K562 (cell line): Measurements from ENCODE around the gene SUPT5H. TPM values are rescaled to one million over a fixed set of nuclear protein-coding genes. Genes with fewer than 3 reads are reported as not detected.

Source experiments
- FOXK1 ChIP-seq: sonication (generic); formaldehyde crosslinking; IDR thresholded peaks from 2 replicates; pipeline ENCODE4 v1.8.0; 2022; ENCODE audit warnings: missing genetic modification reagents, mild to moderate bottlenecking, borderline replicate concordance
- RBFOX2 ChIP-seq: fragments of 200-400 bp; formaldehyde crosslinking; IDR thresholded peaks from 2 replicates; pipeline ENCODE4 v1.6.1; 2017; ENCODE audit warnings: low read depth, mild to moderate bottlenecking, low read length, moderate library complexity
- polyA plus RNA-seq, 8 experiments: library from polyadenylated mRNA; depleted of rRNA in 4 of 8; stranded (reverse) in 5 of 8; unstranded in 3 of 8; fragments of >200 nt; fragmentation: Nextera tagmentation in 2 of 8; fragmentation: Illumina TruSeq in 1 of 8; extraction: Ambion mirVana in 2 of 8; extraction: Trizol in 1 of 8; gene quantifications; 2 replicates each; pipeline versions ENCODE4 v1.2.1 to v1.2.3, GENCODE V29; 2011 to 2014; ENCODE audit warnings: inconsistent platforms in 1 of 8, missing spikeins in 1 of 8
- total RNA-seq, 7 experiments: library from RNA; depleted of rRNA in 6 of 7; stranded (reverse); fragments of >200 nt in 6 of 7; fragmentation: Illumina TruSeq in 2 of 7; extraction: Trizol in 2 of 7; gene quantifications; 2 replicates each; pipeline versions ENCODE4 v1.2.1 to v1.2.3, GENCODE V29; 2011 to 2021; ENCODE audit warnings: low replicate concordance in 1 of 7
- TF ChIP-seq, protein P1 (sequence below): fragments of 450-650 bp; IDR thresholded peaks from 2 replicates; pipeline ENCODE4 v1.6.1; 2016; ENCODE audit warnings: mild to moderate bottlenecking, moderate library complexity
- TF ChIP-seq, protein P2 (sequence below): fragments of 250-450 bp; sonication (Bioruptor Pico); IDR thresholded peaks from 2 replicates; pipeline ENCODE4 v1.9.0; 2021; ENCODE audit warnings: mild to moderate bottlenecking
- TF ChIP-seq, protein P3 (sequence below), 2 experiments: fragments of 150-350 bp in 1 of 2; IDR thresholded peaks; 2 replicates each; pipeline ENCODE4 v1.6.1; 2012 to 2016; ENCODE audit warnings: low read depth in 2 of 2, low read length in 2 of 2, mild to moderate bottlenecking in 1 of 2, moderate library complexity in 1 of 2
- TF ChIP-seq, protein P4 (sequence below): fragments of 450-650 bp; IDR thresholded peaks from 2 replicates; pipeline ENCODE4 v1.6.1; 2017; ENCODE audit warnings: antibody characterized with exemption, mild to moderate bottlenecking

Gene SUPT5H
- total and polyA plus RNA-seq, 9 of the 15 experiments (the other 6 are each of a cell fraction or from before 2014, with no cell fraction given): 13.3 to 85.9 (median 35.9) TPM

DNA sequence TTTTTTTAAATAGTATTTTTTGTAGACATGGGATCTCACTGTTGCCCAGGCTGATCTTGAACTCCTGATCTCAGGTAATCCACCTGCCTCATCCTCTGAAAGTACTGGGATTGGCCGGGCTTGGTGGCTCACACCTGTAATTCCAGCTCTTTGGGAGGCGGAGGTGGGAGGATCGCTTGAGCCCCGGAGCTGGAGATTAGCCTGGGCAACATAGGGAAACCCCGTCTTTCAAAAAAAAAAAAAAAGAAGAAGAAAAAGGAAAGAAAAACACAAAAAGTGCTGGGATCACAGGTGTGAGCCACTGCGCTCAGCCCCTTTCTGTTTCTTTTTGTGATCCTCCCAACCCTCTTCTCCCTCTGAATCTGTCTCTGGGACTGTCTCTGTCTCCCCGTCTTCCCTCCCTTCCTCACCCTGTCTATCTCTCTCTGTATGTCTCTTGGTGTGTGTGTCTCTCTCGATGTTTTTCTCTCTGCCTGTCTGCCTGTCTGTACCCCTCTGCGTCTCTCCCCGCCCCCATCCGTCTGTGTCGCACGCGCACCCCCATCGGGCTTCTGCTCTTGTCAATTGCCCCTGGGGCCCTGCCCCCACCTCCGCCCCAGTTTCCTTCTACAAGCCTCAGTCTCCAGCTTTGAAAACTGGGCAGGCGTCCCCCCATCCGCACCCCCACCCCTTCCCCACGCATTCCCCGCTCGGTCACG is 39.3 kb upstream of the SUPT5H start (continued):
- TF ChIP-seq, protein P1, sequence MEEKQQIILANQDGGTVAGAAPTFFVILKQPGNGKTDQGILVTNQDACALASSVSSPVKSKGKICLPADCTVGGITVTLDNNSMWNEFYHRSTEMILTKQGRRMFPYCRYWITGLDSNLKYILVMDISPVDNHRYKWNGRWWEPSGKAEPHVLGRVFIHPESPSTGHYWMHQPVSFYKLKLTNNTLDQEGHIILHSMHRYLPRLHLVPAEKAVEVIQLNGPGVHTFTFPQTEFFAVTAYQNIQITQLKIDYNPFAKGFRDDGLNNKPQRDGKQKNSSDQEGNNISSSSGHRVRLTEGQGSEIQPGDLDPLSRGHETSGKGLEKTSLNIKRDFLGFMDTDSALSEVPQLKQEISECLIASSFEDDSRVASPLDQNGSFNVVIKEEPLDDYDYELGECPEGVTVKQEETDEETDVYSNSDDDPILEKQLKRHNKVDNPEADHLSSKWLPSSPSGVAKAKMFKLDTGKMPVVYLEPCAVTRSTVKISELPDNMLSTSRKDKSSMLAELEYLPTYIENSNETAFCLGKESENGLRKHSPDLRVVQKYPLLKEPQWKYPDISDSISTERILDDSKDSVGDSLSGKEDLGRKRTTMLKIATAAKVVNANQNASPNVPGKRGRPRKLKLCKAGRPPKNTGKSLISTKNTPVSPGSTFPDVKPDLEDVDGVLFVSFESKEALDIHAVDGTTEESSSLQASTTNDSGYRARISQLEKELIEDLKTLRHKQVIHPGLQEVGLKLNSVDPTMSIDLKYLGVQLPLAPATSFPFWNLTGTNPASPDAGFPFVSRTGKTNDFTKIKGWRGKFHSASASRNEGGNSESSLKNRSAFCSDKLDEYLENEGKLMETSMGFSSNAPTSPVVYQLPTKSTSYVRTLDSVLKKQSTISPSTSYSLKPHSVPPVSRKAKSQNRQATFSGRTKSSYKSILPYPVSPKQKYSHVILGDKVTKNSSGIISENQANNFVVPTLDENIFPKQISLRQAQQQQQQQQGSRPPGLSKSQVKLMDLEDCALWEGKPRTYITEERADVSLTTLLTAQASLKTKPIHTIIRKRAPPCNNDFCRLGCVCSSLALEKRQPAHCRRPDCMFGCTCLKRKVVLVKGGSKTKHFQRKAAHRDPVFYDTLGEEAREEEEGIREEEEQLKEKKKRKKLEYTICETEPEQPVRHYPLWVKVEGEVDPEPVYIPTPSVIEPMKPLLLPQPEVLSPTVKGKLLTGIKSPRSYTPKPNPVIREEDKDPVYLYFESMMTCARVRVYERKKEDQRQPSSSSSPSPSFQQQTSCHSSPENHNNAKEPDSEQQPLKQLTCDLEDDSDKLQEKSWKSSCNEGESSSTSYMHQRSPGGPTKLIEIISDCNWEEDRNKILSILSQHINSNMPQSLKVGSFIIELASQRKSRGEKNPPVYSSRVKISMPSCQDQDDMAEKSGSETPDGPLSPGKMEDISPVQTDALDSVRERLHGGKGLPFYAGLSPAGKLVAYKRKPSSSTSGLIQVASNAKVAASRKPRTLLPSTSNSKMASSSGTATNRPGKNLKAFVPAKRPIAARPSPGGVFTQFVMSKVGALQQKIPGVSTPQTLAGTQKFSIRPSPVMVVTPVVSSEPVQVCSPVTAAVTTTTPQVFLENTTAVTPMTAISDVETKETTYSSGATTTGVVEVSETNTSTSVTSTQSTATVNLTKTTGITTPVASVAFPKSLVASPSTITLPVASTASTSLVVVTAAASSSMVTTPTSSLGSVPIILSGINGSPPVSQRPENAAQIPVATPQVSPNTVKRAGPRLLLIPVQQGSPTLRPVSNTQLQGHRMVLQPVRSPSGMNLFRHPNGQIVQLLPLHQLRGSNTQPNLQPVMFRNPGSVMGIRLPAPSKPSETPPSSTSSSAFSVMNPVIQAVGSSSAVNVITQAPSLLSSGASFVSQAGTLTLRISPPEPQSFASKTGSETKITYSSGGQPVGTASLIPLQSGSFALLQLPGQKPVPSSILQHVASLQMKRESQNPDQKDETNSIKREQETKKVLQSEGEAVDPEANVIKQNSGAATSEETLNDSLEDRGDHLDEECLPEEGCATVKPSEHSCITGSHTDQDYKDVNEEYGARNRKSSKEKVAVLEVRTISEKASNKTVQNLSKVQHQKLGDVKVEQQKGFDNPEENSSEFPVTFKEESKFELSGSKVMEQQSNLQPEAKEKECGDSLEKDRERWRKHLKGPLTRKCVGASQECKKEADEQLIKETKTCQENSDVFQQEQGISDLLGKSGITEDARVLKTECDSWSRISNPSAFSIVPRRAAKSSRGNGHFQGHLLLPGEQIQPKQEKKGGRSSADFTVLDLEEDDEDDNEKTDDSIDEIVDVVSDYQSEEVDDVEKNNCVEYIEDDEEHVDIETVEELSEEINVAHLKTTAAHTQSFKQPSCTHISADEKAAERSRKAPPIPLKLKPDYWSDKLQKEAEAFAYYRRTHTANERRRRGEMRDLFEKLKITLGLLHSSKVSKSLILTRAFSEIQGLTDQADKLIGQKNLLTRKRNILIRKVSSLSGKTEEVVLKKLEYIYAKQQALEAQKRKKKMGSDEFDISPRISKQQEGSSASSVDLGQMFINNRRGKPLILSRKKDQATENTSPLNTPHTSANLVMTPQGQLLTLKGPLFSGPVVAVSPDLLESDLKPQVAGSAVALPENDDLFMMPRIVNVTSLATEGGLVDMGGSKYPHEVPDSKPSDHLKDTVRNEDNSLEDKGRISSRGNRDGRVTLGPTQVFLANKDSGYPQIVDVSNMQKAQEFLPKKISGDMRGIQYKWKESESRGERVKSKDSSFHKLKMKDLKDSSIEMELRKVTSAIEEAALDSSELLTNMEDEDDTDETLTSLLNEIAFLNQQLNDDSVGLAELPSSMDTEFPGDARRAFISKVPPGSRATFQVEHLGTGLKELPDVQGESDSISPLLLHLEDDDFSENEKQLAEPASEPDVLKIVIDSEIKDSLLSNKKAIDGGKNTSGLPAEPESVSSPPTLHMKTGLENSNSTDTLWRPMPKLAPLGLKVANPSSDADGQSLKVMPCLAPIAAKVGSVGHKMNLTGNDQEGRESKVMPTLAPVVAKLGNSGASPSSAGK: no peak
- TF ChIP-seq, protein P2, sequence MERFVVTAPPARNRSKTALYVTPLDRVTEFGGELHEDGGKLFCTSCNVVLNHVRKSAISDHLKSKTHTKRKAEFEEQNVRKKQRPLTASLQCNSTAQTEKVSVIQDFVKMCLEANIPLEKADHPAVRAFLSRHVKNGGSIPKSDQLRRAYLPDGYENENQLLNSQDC (CRISPR knock-in tag): no peak
- TF ChIP-seq, protein P3, sequence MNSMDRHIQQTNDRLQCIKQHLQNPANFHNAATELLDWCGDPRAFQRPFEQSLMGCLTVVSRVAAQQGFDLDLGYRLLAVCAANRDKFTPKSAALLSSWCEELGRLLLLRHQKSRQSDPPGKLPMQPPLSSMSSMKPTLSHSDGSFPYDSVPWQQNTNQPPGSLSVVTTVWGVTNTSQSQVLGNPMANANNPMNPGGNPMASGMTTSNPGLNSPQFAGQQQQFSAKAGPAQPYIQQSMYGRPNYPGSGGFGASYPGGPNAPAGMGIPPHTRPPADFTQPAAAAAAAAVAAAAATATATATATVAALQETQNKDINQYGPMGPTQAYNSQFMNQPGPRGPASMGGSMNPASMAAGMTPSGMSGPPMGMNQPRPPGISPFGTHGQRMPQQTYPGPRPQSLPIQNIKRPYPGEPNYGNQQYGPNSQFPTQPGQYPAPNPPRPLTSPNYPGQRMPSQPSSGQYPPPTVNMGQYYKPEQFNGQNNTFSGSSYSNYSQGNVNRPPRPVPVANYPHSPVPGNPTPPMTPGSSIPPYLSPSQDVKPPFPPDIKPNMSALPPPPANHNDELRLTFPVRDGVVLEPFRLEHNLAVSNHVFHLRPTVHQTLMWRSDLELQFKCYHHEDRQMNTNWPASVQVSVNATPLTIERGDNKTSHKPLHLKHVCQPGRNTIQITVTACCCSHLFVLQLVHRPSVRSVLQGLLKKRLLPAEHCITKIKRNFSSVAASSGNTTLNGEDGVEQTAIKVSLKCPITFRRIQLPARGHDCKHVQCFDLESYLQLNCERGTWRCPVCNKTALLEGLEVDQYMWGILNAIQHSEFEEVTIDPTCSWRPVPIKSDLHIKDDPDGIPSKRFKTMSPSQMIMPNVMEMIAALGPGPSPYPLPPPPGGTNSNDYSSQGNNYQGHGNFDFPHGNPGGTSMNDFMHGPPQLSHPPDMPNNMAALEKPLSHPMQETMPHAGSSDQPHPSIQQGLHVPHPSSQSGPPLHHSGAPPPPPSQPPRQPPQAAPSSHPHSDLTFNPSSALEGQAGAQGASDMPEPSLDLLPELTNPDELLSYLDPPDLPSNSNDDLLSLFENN (IDR thresholded peaks at IDR 0.05; ENCODE audit: low read depth in 2 of 2, low read length in 2 of 2): no peak
- TF ChIP-seq, protein P4, sequence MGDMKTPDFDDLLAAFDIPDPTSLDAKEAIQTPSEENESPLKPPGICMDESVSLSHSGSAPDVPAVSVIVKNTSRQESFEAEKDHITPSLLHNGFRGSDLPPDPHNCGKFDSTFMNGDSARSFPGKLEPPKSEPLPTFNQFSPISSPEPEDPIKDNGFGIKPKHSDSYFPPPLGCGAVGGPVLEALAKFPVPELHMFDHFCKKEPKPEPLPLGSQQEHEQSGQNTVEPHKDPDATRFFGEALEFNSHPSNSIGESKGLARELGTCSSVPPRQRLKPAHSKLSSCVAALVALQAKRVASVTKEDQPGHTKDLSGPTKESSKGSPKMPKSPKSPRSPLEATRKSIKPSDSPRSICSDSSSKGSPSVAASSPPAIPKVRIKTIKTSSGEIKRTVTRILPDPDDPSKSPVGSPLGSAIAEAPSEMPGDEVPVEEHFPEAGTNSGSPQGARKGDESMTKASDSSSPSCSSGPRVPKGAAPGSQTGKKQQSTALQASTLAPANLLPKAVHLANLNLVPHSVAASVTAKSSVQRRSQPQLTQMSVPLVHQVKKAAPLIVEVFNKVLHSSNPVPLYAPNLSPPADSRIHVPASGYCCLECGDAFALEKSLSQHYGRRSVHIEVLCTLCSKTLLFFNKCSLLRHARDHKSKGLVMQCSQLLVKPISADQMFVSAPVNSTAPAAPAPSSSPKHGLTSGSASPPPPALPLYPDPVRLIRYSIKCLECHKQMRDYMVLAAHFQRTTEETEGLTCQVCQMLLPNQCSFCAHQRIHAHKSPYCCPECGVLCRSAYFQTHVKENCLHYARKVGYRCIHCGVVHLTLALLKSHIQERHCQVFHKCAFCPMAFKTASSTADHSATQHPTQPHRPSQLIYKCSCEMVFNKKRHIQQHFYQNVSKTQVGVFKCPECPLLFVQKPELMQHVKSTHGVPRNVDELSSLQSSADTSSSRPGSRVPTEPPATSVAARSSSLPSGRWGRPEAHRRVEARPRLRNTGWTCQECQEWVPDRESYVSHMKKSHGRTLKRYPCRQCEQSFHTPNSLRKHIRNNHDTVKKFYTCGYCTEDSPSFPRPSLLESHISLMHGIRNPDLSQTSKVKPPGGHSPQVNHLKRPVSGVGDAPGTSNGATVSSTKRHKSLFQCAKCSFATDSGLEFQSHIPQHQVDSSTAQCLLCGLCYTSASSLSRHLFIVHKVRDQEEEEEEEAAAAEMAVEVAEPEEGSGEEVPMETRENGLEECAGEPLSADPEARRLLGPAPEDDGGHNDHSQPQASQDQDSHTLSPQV: no peak
- TF ChIP-seq RBFOX2 (no peak), FOXK1 (CRISPR knock-in tag) (no peak)
